ENCODE results near the gene ACVR1B. TPM values are rescaled to one million over a fixed set of nuclear protein-coding genes. Genes with fewer than 3 reads are reported as not detected.
A peak's percentile ranks its signal among the peaks of the same experiment; 100 is the strongest.

The ACVR1B gene
- total and polyA plus RNA-seq, 11 donors = 7.4 to 19.8 (median 11.6) TPM

- peak overlapping the region in 8 of 12 donors; percentile 5 to 43 (median 26) for H3K4me3 ChIP-seq
- intact Hi-C loops (cut with DNase I) = loop anchor here in 6 of 10 donors (1.0 to 10.0 kb wide), 4 partner anchors 25 to 52 kb away; no protein-coding TSS in a partner anchor
- H3K27ac ChIP-seq = peak overlapping the region; percentile 51 to 92 (median 77)
- ATAC-seq (peak; percentile 41 to 68 (median 58)), DNase-seq (peak in 3 of 5 donors; percentile 55 to 70 (median 66))
- 45 to 54% (median 47%) methylated on average over 14 to 16 of the region's 16 CpGs for WGBS, 4 donors
- H3K9me3 ChIP-seq = no peaks in the 10 kb centered on the region
- TF ChIP-seq POLR2A (IDR thresholded peaks at IDR 0.05) = no peak
- TF ChIP-seq CTCF (IDR thresholded peaks at IDR 0.05) = peak in 1 of 12 donors; percentile 10
- peaks cover 0 to 31% (median 11%) of the 10 kb centered on the region in 9 donors for H3K36me3 ChIP-seq
- peaks cover 0 to 53% (median 29%) of the 10 kb centered on the region in 12 donors for H3K4me1 ChIP-seq
- no peaks in the 10 kb centered on the region for H3K27me3 ChIP-seq
Observed at GRCh38 chr12:51922762-51923505, 28.6 kb upstream of the ACVR1B start.

- Histone ChIP-seq H3K27ac (peak overlapping the region; percentile 51 to 92 (median 77)), H3K36me3 (peaks cover 0 to 23% (median 7%) of the 10 kb centered on the region in 9 donors), H3K27me3 (no peaks in the 10 kb centered on the region), H3K4me1 (peaks cover 0 to 47% (median 28%) of the 10 kb centered on the region in 12 donors), H3K9me3 (no peaks in the 10 kb centered on the region), H3K4me3 (peak overlapping the region in 8 of 12 donors; percentile 5 to 43 (median 26))
- DNase-seq = peak; percentile 66 to 88 (median 71)
- intact Hi-C loops (cut with DNase I) = loop anchor here in 6 of 10 donors (1.0 to 10.0 kb wide), 4 partner anchors 25 to 51 kb away; no protein-coding TSS in a partner anchor
- TF ChIP-seq CTCF (IDR thresholded peaks at IDR 0.05) (peak; percentile 83 to 97 (median 89)), POLR2A (IDR thresholded peaks at IDR 0.05) (peak in 1 of 2 donors; percentile 18)
- 24 to 28% (median 25%) methylated on average over 30 to 31 of the region's 31 CpGs for WGBS, 4 donors
- ATAC-seq = peak; percentile 65 to 81 (median 76)
Observed at GRCh38 chr12:51923506-51924365, 27.8 kb upstream of the ACVR1B start.

GRCh38 chr12:51924551-51925319, 26.8 kb upstream of the ACVR1B start:
- no peak for TF ChIP-seq POLR2A (IDR thresholded peaks at IDR 0.05)
- DNase-seq = no peak
- 84 to 94% (median 90%) methylated on average over 5 of the region's 5 CpGs for WGBS, 4 donors
- Histone ChIP-seq H3K27me3 (no peaks in the 10 kb centered on the region), H3K4me1 (peaks cover 0 to 47% (median 28%) of the 10 kb centered on the region in 12 donors), H3K4me3 (no peak overlapping the region), H3K27ac (peak overlapping the region in 9 of 12 donors; percentile 1 to 92 (median 71)), H3K36me3 (peaks cover 0 to 15% (median 5%) of the 10 kb centered on the region in 9 donors), H3K9me3 (no peaks in the 10 kb centered on the region)
- intact Hi-C loops (cut with DNase I) = loop anchor here in 2 of 10 donors (5.0 to 10.0 kb wide), 3 partner anchors 32 to 53 kb away; no protein-coding TSS in a partner anchor
- ATAC-seq = no peak

Measured in heart left ventricle (tissue), 16 donors.